ENCODE measurements around the gene IL3RA. TPM values are rescaled to one million over a fixed set of nuclear protein-coding genes. Genes with fewer than 3 reads are reported as not detected.

The IL3RA gene
- total and polyA plus RNA-seq, 2 experiments from 2014 or later: 0.86 TPM; not detected in 1

DNA sequence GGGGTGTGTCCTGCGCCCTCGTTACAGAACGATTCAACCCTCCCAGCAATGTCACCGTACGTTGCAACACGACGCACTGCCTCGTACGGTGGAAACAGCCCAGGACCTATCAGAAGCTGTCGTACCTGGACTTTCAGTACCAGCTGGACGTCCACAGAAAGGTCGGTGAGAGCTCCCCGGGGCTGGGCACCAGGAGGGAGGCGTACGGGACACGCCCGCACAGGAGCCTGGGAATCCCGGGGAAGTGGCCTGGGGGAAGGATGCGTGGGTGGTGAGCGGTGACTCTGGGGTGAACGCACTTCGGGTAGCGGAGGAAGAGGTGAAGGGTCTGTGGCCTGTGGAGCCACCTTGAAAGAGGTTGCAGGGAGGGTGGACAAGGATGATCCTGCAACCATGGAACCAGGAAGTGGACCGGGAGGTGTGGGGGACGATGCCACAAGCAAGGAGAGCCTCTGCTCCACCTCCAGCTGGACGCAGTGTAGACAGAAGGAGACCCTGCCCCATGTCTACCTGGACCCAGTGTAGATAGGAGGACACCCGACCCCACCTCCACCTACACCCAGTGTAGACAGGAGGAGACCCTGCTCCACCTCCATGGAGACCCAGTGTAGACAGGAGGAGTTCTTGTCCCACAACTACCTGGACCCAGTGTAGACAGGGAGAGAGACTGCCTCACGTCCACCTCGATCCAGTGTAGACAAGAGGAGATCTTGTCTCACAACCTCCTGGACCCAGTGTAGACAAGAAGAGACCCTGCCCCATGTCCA is 42.1 kb upstream of the IL3RA start:
- TF ChIP-seq STAT1 (IDR thresholded peaks at IDR 0.05; ENCODE audit: unreplicated experiment) (no peak), CREB1 (CRISPR knock-in tag; IDR thresholded peaks at IDR 0.05; ENCODE audit: low read depth) (no peak), ZNF114 (CRISPR knock-in tag; IDR thresholded peaks at IDR 0.05) (no peak), POLR2AphosphoS5 (IDR thresholded peaks at IDR 0.05; ENCODE audit: low read depth) (no peak), EZH2 (IDR thresholded peaks at IDR 0.05; ENCODE audit: low read depth, unreplicated experiment) (no peak), ZNF331 (CRISPR knock-in tag; IDR thresholded peaks at IDR 0.05; ENCODE audit: low read depth) (no peak), EZH2phosphoT487 (IDR thresholded peaks at IDR 0.05; ENCODE audit: unreplicated experiment) (no peak), NANOG (IDR thresholded peaks at IDR 0.05; ENCODE audit: borderline replicate concordance) (no peak), JUNB (IDR thresholded peaks at IDR 0.05; ENCODE audit: unreplicated experiment) (no peak)
- TF ChIP-seq, protein P1, sequence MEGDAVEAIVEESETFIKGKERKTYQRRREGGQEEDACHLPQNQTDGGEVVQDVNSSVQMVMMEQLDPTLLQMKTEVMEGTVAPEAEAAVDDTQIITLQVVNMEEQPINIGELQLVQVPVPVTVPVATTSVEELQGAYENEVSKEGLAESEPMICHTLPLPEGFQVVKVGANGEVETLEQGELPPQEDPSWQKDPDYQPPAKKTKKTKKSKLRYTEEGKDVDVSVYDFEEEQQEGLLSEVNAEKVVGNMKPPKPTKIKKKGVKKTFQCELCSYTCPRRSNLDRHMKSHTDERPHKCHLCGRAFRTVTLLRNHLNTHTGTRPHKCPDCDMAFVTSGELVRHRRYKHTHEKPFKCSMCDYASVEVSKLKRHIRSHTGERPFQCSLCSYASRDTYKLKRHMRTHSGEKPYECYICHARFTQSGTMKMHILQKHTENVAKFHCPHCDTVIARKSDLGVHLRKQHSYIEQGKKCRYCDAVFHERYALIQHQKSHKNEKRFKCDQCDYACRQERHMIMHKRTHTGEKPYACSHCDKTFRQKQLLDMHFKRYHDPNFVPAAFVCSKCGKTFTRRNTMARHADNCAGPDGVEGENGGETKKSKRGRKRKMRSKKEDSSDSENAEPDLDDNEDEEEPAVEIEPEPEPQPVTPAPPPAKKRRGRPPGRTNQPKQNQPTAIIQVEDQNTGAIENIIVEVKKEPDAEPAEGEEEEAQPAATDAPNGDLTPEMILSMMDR (conservative IDR thresholded peaks at IDR 0.05; ENCODE audit: low read depth in 2 of 2): no peak
- TF ChIP-seq, protein P2, sequence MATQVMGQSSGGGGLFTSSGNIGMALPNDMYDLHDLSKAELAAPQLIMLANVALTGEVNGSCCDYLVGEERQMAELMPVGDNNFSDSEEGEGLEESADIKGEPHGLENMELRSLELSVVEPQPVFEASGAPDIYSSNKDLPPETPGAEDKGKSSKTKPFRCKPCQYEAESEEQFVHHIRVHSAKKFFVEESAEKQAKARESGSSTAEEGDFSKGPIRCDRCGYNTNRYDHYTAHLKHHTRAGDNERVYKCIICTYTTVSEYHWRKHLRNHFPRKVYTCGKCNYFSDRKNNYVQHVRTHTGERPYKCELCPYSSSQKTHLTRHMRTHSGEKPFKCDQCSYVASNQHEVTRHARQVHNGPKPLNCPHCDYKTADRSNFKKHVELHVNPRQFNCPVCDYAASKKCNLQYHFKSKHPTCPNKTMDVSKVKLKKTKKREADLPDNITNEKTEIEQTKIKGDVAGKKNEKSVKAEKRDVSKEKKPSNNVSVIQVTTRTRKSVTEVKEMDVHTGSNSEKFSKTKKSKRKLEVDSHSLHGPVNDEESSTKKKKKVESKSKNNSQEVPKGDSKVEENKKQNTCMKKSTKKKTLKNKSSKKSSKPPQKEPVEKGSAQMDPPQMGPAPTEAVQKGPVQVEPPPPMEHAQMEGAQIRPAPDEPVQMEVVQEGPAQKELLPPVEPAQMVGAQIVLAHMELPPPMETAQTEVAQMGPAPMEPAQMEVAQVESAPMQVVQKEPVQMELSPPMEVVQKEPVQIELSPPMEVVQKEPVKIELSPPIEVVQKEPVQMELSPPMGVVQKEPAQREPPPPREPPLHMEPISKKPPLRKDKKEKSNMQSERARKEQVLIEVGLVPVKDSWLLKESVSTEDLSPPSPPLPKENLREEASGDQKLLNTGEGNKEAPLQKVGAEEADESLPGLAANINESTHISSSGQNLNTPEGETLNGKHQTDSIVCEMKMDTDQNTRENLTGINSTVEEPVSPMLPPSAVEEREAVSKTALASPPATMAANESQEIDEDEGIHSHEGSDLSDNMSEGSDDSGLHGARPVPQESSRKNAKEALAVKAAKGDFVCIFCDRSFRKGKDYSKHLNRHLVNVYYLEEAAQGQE (IDR thresholded peaks at IDR 0.05; ENCODE audit: unreplicated experiment): no peak
- TF ChIP-seq, protein P3, sequence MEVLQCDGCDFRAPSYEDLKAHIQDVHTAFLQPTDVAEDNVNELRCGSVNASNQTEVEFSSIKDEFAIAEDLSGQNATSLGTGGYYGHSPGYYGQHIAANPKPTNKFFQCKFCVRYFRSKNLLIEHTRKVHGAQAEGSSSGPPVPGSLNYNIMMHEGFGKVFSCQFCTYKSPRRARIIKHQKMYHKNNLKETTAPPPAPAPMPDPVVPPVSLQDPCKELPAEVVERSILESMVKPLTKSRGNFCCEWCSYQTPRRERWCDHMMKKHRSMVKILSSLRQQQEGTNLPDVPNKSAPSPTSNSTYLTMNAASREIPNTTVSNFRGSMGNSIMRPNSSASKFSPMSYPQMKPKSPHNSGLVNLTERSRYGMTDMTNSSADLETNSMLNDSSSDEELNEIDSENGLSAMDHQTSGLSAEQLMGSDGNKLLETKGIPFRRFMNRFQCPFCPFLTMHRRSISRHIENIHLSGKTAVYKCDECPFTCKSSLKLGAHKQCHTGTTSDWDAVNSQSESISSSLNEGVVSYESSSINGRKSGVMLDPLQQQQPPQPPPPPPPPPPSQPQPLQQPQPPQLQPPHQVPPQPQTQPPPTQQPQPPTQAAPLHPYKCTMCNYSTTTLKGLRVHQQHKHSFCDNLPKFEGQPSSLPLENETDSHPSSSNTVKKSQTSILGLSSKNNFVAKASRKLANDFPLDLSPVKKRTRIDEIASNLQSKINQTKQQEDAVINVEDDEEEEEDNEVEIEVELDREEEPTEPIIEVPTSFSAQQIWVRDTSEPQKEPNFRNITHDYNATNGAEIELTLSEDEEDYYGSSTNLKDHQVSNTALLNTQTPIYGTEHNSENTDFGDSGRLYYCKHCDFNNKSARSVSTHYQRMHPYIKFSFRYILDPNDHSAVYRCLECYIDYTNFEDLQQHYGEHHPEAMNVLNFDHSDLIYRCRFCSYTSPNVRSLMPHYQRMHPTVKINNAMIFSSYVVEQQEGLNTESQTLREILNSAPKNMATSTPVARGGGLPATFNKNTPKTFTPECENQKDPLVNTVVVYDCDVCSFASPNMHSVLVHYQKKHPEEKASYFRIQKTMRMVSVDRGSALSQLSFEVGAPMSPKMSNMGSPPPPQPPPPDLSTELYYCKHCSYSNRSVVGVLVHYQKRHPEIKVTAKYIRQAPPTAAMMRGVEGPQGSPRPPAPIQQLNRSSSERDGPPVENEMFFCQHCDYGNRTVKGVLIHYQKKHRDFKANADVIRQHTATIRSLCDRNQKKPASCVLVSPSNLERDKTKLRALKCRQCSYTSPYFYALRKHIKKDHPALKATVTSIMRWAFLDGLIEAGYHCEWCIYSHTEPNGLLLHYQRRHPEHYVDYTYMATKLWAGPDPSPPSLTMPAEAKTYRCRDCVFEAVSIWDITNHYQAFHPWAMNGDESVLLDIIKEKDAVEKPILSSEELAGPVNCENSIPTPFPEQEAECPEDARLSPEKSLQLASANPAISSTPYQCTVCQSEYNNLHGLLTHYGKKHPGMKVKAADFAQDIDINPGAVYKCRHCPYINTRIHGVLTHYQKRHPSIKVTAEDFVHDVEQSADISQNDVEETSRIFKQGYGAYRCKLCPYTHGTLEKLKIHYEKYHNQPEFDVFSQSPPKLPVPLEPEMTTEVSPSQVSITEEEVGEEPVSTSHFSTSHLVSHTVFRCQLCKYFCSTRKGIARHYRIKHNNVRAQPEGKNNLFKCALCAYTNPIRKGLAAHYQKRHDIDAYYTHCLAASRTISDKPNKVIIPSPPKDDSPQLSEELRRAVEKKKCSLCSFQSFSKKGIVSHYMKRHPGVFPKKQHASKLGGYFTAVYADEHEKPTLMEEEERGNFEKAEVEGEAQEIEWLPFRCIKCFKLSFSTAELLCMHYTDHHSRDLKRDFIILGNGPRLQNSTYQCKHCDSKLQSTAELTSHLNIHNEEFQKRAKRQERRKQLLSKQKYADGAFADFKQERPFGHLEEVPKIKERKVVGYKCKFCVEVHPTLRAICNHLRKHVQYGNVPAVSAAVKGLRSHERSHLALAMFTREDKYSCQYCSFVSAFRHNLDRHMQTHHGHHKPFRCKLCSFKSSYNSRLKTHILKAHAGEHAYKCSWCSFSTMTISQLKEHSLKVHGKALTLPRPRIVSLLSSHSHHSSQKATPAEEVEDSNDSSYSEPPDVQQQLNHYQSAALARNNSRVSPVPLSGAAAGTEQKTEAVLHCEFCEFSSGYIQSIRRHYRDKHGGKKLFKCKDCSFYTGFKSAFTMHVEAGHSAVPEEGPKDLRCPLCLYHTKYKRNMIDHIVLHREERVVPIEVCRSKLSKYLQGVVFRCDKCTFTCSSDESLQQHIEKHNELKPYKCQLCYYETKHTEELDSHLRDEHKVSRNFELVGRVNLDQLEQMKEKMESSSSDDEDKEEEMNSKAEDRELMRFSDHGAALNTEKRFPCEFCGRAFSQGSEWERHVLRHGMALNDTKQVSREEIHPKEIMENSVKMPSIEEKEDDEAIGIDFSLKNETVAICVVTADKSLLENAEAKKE (CRISPR knock-in tag; IDR thresholded peaks at IDR 0.05): no peak
- TF ChIP-seq, protein P4, sequence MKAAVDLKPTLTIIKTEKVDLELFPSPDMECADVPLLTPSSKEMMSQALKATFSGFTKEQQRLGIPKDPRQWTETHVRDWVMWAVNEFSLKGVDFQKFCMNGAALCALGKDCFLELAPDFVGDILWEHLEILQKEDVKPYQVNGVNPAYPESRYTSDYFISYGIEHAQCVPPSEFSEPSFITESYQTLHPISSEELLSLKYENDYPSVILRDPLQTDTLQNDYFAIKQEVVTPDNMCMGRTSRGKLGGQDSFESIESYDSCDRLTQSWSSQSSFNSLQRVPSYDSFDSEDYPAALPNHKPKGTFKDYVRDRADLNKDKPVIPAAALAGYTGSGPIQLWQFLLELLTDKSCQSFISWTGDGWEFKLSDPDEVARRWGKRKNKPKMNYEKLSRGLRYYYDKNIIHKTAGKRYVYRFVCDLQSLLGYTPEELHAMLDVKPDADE (IDR thresholded peaks at IDR 0.05): no peak
- H3K27me3 ChIP-seq (ENCODE audit: insufficient read depth): no peaks in the 10 kb centered on the region
- no peak overlapping the region for H3K27ac ChIP-seq (ENCODE audit: low read depth)
- no peaks in the 10 kb centered on the region for H3K79me2 ChIP-seq (replicated peaks; ENCODE audit: insufficient read depth)
- H2AFZ ChIP-seq: no peak overlapping the region
- Mint-ChIP-seq H3K4me3 (no peak overlapping the region), H3K27ac (no peak overlapping the region), H3K4me1 (no peaks in the 10 kb centered on the region), H3K9me3 (peaks cover 76% of the 10 kb centered on the region), H3K27me3 (ENCODE audit: insufficient read depth, low read depth, poor library complexity) (peaks cover 8% of the 10 kb centered on the region), H3K36me3 (ENCODE audit: low read depth) (peaks cover 35% of the 10 kb centered on the region)
- H4K20me1 ChIP-seq (replicated peaks; ENCODE audit: insufficient read depth): no peaks in the 10 kb centered on the region
- no peaks in the 10 kb centered on the region for H3K9me2 ChIP-seq (ENCODE audit: insufficient read depth)
- H3F3A ChIP-seq (replicated peaks; ENCODE audit: low read depth): no peaks in the 10 kb centered on the region
- no peak for ATAC-seq
- H3K4me3 ChIP-seq: no peak overlapping the region
- H3K4me2 ChIP-seq: no peak overlapping the region
- no peak for DNase-seq (ENCODE audit: low spot score)
- H3K4me1 ChIP-seq (ENCODE audit: insufficient read depth): no peaks in the 10 kb centered on the region
- H3K36me3 ChIP-seq (ENCODE audit: insufficient read depth): no peaks in the 10 kb centered on the region
